Neural crest cell (in vitro differentiated cells): ENCODE results near the gene LMAN2. TPM values are rescaled to one million over a fixed set of nuclear protein-coding genes. Genes with fewer than 3 reads are reported as not detected.
A peak's percentile ranks its signal among the peaks of the same experiment; 100 is the strongest.

Source experiments
- DNase-seq: peaks from one replicate; pipeline ENCODE4 v3.0.0; 2021; ENCODE audit warnings: low read depth, mixed read lengths, low spot score
- H3K27ac Mint-ChIP-seq: one replicate; pipeline ENCODE4 v1.8.0; 2021; ENCODE audit warnings: mild to moderate bottlenecking, mixed read lengths; ENCODE audit not compliant: unreplicated experiment
- H3K27me3 Mint-ChIP-seq: 2 replicates; pipeline ENCODE4 v1.8.0; 2021; ENCODE audit warnings: low read depth, mild to moderate bottlenecking, mixed read lengths
- H3K36me3 Mint-ChIP-seq: 2 replicates; pipeline ENCODE4 v1.8.0; 2021; ENCODE audit warnings: low read depth, mild to moderate bottlenecking, mixed read lengths
- H3K4me1 Mint-ChIP-seq: 2 replicates; pipeline ENCODE4 v1.8.0; 2021; ENCODE audit warnings: mixed read lengths
- H3K4me3 Mint-ChIP-seq: one replicate; pipeline ENCODE4 v1.8.0; 2021; ENCODE audit warnings: mild to moderate bottlenecking, mixed read lengths
- H3K9me3 Mint-ChIP-seq: 2 replicates; pipeline ENCODE4 v1.8.0; 2021; ENCODE audit warnings: mixed read lengths
- CTCF ChIP-seq: fragments of 200-600 bp; sonication (generic); conservative IDR thresholded peaks from 2 replicates; pipeline ENCODE4 v1.5.0; 2021; ENCODE audit warnings: antibody characterized with exemption, mild to moderate bottlenecking
- total RNA-seq: library from RNA; stranded (reverse); gene quantifications from 2 replicates; pipeline ENCODE4 v1.2.1, GENCODE V29; 2021

LMAN2 gene
- total RNA-seq, 1 donor from 2014 or later: 80.5 TPM

GRCh38 chr5:177314376-177315342, 36.8 kb downstream of the LMAN2 start:
- Mint-ChIP-seq H3K27me3 (peaks cover 2% of the 10 kb centered on the region), H3K4me1 (peaks cover 27% of the 10 kb centered on the region), H3K4me3 (peak overlapping the region; percentile 15), H3K27ac (no peak overlapping the region), H3K36me3 (peaks cover 9% of the 10 kb centered on the region), H3K9me3 (peaks cover 1% of the 10 kb centered on the region)
- DNase-seq: no peak
- no peak for TF ChIP-seq CTCF

- no peak overlapping the region for H3K4me3 Mint-ChIP-seq
- H3K27me3 Mint-ChIP-seq: peaks cover 3% of the 10 kb centered on the region
- H3K9me3 Mint-ChIP-seq: no peaks in the 10 kb centered on the region
- H3K27ac Mint-ChIP-seq: no peak overlapping the region
- peaks cover 33% of the 10 kb centered on the region for H3K4me1 Mint-ChIP-seq
- TF ChIP-seq CTCF: no peak
- DNase-seq: no peak
- peaks cover 4% of the 10 kb centered on the region for H3K36me3 Mint-ChIP-seq
Observed at GRCh38 chr5:177313561-177314259, 37.8 kb downstream of the LMAN2 start.

GRCh38 chr5:177312649-177313181, 38.8 kb downstream of the LMAN2 start:
- peaks cover 29% of the 10 kb centered on the region for H3K4me1 Mint-ChIP-seq
- no peak for DNase-seq

GRCh38 chr5:177311723-177312648, 39.5 kb downstream of the LMAN2 start, which contains the start of gene MXD3:
Gene MXD3, minus strand, starts transcription at chr5:177311898. Its CDS starts 68 bp downstream, at chr5:177311830.
- Mint-ChIP-seq H3K4me1 (peaks cover 29% of the 10 kb centered on the region), H3K4me3 (peak within 1 kb of the TSS; percentile 89), H3K9me3 (no peaks in the 10 kb centered on the region), H3K36me3 (peaks cover 4% of the 10 kb centered on the region), H3K27me3 (peaks cover 3% of the 10 kb centered on the region), H3K27ac (peak within 1 kb of the TSS; percentile 96)
- peak; percentile 96 for DNase-seq
- no peak for TF ChIP-seq CTCF

More at GRCh38 chr5:177312649-177313181, 38.8 kb downstream of the LMAN2 start:
- Mint-ChIP-seq H3K4me3 (peak overlapping the region; percentile 89), H3K27me3 (peaks cover 3% of the 10 kb centered on the region), H3K9me3 (no peaks in the 10 kb centered on the region), H3K27ac (peak overlapping the region; percentile 96), H3K36me3 (peaks cover 4% of the 10 kb centered on the region)
- no peak for TF ChIP-seq CTCF
